ENCODE results near the gene FAM47E. TPM values are rescaled to one million over a fixed set of nuclear protein-coding genes. Genes with fewer than 3 reads are reported as not detected.

The FAM47E gene
- total and polyA plus RNA-seq, 9 of the 15 experiments (the other 6 are each of a cell fraction or from before 2014, with no cell fraction given), result 3.7 to 15.6 (median 6.4) TPM

DNA sequence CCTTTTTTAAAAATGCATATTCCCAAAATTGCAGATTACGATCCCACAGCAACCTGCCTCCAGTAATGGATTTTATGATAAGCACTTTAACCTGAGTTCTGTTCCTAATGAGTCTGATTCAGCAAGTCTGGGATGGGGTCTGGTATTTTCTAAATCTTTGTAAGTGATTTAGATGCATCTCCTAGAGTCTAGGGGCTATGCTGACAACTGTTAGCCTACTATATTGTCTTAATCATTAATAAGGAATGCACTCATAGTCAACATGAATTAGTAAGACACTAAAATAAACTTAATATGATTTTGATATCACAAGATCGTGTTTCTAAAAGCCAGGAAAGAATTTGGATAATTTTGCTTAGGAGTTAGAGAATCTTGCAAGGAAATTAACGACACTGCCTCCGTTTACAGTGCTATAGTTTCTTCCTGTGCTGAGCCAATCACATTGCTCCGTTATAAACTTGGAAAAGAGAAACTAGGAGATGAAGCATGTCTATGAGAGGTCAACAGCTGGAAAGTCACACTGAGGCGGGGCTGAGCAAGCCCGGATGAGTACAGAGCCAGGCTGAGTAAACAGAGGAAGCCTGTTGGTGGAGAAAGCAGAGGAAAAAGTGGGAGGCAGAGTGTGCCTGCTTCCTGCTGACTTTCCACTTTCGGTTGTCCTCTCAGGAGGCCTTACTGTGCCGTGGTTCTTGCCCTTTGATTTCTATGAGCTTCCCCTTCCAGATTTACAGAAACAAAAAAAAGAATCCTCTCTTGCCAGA is 43.3 kb upstream of the FAM47E start (continued):
- TF ChIP-seq ZNF175 (CRISPR knock-in tag; IDR thresholded peaks at IDR 0.05; ENCODE audit: low read depth), result no peak
- TF ChIP-seq CTBP1 (IDR thresholded peaks at IDR 0.05; ENCODE audit: borderline replicate concordance), result peak; percentile 23; the same call in 1 of the 2 replicates
- no peak for TF ChIP-seq ZNF436 (CRISPR knock-in tag; IDR thresholded peaks at IDR 0.05)
- TF ChIP-seq, protein P1, sequence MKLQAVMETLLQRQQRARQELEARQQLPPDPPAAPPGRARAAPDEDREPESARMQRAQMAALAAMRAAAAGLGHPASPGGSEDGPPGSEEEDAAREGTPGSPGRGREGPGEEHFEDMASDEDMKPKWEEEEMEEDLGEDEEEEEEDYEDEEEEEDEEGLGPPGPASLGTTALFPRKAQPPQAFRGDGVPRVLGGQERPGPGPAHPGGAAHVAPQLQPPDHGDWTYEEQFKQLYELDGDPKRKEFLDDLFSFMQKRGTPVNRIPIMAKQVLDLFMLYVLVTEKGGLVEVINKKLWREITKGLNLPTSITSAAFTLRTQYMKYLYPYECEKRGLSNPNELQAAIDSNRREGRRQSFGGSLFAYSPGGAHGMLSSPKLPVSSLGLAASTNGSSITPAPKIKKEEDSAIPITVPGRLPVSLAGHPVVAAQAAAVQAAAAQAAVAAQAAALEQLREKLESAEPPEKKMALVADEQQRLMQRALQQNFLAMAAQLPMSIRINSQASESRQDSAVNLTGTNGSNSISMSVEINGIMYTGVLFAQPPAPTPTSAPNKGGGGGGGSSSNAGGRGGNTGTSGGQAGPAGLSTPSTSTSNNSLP (IDR thresholded peaks at IDR 0.05; ENCODE audit: borderline replicate concordance, low read depth, low read length), result no peak
- peak; percentile 52; the same call in 1 of the 2 replicates for TF ChIP-seq FOXA1 (IDR thresholded peaks at IDR 0.05; ENCODE audit: borderline replicate concordance)
- peak in 1 of 2 experiments; percentile 59; a peak in 2 of 4 replicates for TF ChIP-seq FOXK2 (conservative IDR thresholded peaks at IDR 0.05 in 1 of 2, IDR thresholded peaks at IDR 0.05 in 1 of 2; ENCODE audit: low read depth in 2 of 2)
- TF ChIP-seq FOXA3 (CRISPR knock-in tag; conservative IDR thresholded peaks at IDR 0.05 in 1 of 2, IDR thresholded peaks at IDR 0.05 in 1 of 2), result peak in 1 of 2 experiments; percentile 84; a peak in 3 of 4 replicates
- TF ChIP-seq ZNF316 (IDR thresholded peaks at IDR 0.05), result 0 out of 2 replicates have a peak, but pooled peaks have one; percentile 6
- TF ChIP-seq ETV1 (tag; conservative IDR thresholded peaks at IDR 0.05; ENCODE audit: low read depth), result peak; percentile 64; the same call in 1 of the 2 replicates
- 0 out of 2 replicates have a peak, but pooled peaks have one; percentile 9 for TF ChIP-seq JUND (IDR thresholded peaks at IDR 0.05; ENCODE audit: borderline replicate concordance, low read depth, low read length)
- TF ChIP-seq JUND (tag; IDR thresholded peaks at IDR 0.05; ENCODE audit: borderline replicate concordance, low read depth, low read length), result no peak
- no peak for TF ChIP-seq SIN3B (IDR thresholded peaks at IDR 0.05; ENCODE audit: low read depth)
- TF ChIP-seq, protein P2, sequence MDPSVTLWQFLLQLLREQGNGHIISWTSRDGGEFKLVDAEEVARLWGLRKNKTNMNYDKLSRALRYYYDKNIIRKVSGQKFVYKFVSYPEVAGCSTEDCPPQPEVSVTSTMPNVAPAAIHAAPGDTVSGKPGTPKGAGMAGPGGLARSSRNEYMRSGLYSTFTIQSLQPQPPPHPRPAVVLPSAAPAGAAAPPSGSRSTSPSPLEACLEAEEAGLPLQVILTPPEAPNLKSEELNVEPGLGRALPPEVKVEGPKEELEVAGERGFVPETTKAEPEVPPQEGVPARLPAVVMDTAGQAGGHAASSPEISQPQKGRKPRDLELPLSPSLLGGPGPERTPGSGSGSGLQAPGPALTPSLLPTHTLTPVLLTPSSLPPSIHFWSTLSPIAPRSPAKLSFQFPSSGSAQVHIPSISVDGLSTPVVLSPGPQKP (CRISPR knock-in tag; IDR thresholded peaks at IDR 0.05), result no peak
